GM19099 (cell line): Measurements from ENCODE around the gene SOX5.

ENCODE experiments used
- POLR2A ChIP-seq: IDR thresholded peaks from 3 replicates; pipeline ENCODE4 v1.6.1; 2011; ENCODE audit warnings: low read depth; ENCODE audit not compliant: insufficient read length; ENCODE audit errors: extremely low read depth

Gene SOX5

GRCh38 chr12:23704992-23705943, 244.2 kb downstream of the SOX5 start:
- TF ChIP-seq POLR2A: no peak

GRCh38 chr12:23703051-23703450, 246.4 kb downstream of the SOX5 start:
- TF ChIP-seq POLR2A: no peak

- no peak for TF ChIP-seq POLR2A
Observed at GRCh38 chr12:23699031-23699430, 250.4 kb downstream of the SOX5 start.

GRCh38 chr12:23694920-23695319, 254.6 kb downstream of the SOX5 start:
- no peak for TF ChIP-seq POLR2A

- TF ChIP-seq POLR2A: no peak
Observed at GRCh38 chr12:23694307-23694706, 255.2 kb downstream of the SOX5 start.

- TF ChIP-seq POLR2A: no peak
Observed at GRCh38 chr12:23687947-23688346, 261.5 kb downstream of the SOX5 start.

GRCh38 chr12:23686095-23686494, 263.4 kb downstream of the SOX5 start:
- no peak for TF ChIP-seq POLR2A

GRCh38 chr12:23684121-23684520, 265.3 kb downstream of the SOX5 start:
- TF ChIP-seq POLR2A: no peak

GRCh38 chr12:23681237-23681636, 268.2 kb downstream of the SOX5 start:
- TF ChIP-seq POLR2A: no peak

GRCh38 chr12:23674064-23674463, 275.4 kb downstream of the SOX5 start:
- no peak for TF ChIP-seq POLR2A

GRCh38 chr12:23671881-23672280, 277.6 kb downstream of the SOX5 start:
- TF ChIP-seq POLR2A: no peak

GRCh38 chr12:23670684-23671083, 278.8 kb downstream of the SOX5 start:
- no peak for TF ChIP-seq POLR2A

GRCh38 chr12:23669691-23670090, 279.8 kb downstream of the SOX5 start:
- no peak for TF ChIP-seq POLR2A

- no peak for TF ChIP-seq POLR2A
Observed at GRCh38 chr12:23666866-23667265, 282.6 kb downstream of the SOX5 start.

GRCh38 chr12:23662966-23663365, 286.5 kb downstream of the SOX5 start:
- no peak for TF ChIP-seq POLR2A

- TF ChIP-seq POLR2A: no peak
Observed at GRCh38 chr12:23659131-23659530, 290.3 kb downstream of the SOX5 start.

GRCh38 chr12:23657598-23657997, 291.9 kb downstream of the SOX5 start:
- no peak for TF ChIP-seq POLR2A

GRCh38 chr12:23655884-23656283, 293.6 kb downstream of the SOX5 start:
- no peak for TF ChIP-seq POLR2A

GRCh38 chr12:23655112-23655511, 294.4 kb downstream of the SOX5 start:
- no peak for TF ChIP-seq POLR2A
